HCT116 (cell line): ENCODE measurements around the gene ADGRV1.

Experiments used
- ATF3 ChIP-seq: IDR thresholded peaks from 2 replicates; pipeline ENCODE4 v1.6.1; 2012
- CBX3 ChIP-seq: IDR thresholded peaks from 2 replicates; pipeline ENCODE4 v1.6.1; 2012; ENCODE audit warnings: low read depth
- CTCF ChIP-seq, 3 experiments: fragments of 200-600 bp in 1 of 3; sonication (generic) in 1 of 3; IDR thresholded peaks in 2 of 3; conservative IDR thresholded peaks in 1 of 3; 2 replicates each; pipeline ENCODE4 v1.5.1; 2012 to 2017; ENCODE audit warnings: low read depth in 2 of 3, low read length in 2 of 3, antibody characterized with exemption in 1 of 3, borderline replicate concordance in 1 of 3, control low read depth in 1 of 3, mild to moderate bottlenecking in 1 of 3, mixed read lengths in 1 of 3, mixed run types in 1 of 3, moderate library complexity in 1 of 3; ENCODE audit not compliant: insufficient read depth in 1 of 3
- EZH2 ChIP-seq: fragments of 200-600 bp; sonication (generic); IDR thresholded peaks from 2 replicates; pipeline ENCODE4 v1.6.1; 2017; ENCODE audit warnings: antibody characterized with exemption, mixed run types
- FOSL1 ChIP-seq: IDR thresholded peaks from 2 replicates; pipeline ENCODE4 v1.6.1; 2012; ENCODE audit warnings: low read depth
- JUND ChIP-seq: IDR thresholded peaks from 2 replicates; pipeline ENCODE4 v1.6.1; 2012
- SP1 ChIP-seq: IDR thresholded peaks from 2 replicates; pipeline ENCODE4 v1.6.1; 2012; ENCODE audit warnings: low read depth
- SRF ChIP-seq: IDR thresholded peaks from 2 replicates; pipeline ENCODE4 v1.6.1; 2012; ENCODE audit warnings: low read depth
- TCF7L2 ChIP-seq: IDR thresholded peaks from 2 replicates; pipeline ENCODE4 v1.7.0; 2011; ENCODE audit warnings: borderline replicate concordance, inconsistent platforms; ENCODE audit not compliant: insufficient read depth, insufficient read length; ENCODE audit errors: extremely low read depth
- ZNF274 ChIP-seq: fragments of 200-500 bp; sonication (Bioruptor generic); IDR thresholded peaks from 2 replicates; pipeline ENCODE4 v1.6.1; 2014; ENCODE audit warnings: mild to moderate bottlenecking, low read depth, low read length, inconsistent platforms

GRCh38 chr5:91103353-91104061, 544.9 kb downstream of the ADGRV1 start:
- no peak for TF ChIP-seq JUND
- no peak for TF ChIP-seq CTCF (IDR thresholded peaks at IDR 0.05 in 2 of 3, conservative IDR thresholded peaks at IDR 0.05 in 1 of 3; ENCODE audit: borderline replicate concordance in 1 of 3, insufficient read depth in 1 of 3, low read depth in 2 of 3, low read length in 2 of 3)
- no peak for TF ChIP-seq EZH2
- TF ChIP-seq TCF7L2, result no peak
- TF ChIP-seq ZNF274, result no peak
- no peak for TF ChIP-seq SP1
- no peak for TF ChIP-seq ATF3
- TF ChIP-seq SRF, result no peak
- no peak for TF ChIP-seq FOSL1
- TF ChIP-seq CBX3, result no peak
